HG02763 (cell line): ENCODE results near the gene FRYL.
"Not testable (repeated sequence)": the region's sequence is repeated elsewhere in the genome, so short reads cannot be mapped to it uniquely, and the experiment has no call there.

Experiments
- ATAC-seq: cut with Tn5 transposase; IDR thresholded peaks from one replicate; pipeline ENCODE4 v1.9.1; 2021; ENCODE audit warnings: mild to moderate bottlenecking, moderate library complexity; ENCODE audit not compliant: unreplicated experiment

The FRYL gene

DNA sequence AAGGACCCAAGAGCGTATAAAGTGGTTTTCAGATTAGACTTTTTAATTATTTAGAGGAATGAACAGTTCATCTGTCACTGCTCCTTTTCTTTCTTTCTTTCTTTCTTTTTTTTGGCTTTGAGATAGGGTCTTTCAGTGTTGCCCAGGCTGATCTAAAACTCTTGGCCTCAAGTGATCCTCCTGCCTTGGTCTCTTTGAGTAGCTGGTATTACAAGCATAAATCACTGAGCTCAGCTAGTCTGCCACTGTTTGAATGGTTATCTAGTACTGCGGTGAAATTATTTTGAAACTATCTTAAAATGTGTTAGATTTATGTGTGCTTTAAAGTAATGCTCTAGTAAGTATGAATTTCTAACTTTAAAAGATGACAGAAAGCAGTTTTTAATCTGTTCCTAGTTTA, 6.5 kb upstream of the FRYL start:
- no peak for ATAC-seq

DNA sequence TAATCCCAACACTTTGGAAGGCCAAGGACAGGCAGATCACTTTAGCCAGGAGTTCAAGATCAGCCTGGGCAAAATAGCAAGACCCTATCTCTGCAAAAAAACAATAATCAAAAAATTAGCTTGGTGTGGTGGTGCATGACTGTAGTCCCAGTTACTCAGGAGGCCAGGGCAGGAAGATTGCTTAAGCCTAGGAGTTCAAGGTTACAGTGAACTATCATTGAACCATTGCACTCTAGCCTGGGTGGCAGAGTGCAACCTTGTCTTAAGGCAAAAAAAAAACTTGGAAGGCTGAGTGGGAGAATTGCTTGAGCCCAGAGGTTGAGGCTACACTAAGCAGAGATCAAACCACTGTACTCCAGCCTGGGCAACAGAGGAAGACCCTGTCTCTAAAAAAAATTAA, 5.2 kb upstream of the FRYL start:
- ATAC-seq: no peak

DNA sequence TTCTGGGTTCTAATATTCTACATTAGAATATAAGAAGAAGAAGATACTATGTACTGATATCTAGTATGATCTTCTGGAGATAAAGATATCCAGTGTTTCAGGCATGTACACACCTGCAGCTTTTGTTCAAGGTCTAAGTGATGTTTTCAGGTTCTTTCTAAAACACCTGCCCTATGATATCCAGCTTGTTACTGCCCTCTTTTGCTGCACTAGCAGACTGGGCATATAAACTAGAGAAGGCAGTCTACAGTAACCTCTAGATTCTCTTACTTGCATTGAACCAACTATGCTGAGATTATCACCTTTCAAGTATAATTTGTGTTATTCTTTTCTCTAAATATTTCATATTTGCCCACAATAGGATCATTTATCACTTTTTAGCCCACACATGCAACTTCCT, 1.9 kb upstream of the FRYL start:
- ATAC-seq: no peak

DNA sequence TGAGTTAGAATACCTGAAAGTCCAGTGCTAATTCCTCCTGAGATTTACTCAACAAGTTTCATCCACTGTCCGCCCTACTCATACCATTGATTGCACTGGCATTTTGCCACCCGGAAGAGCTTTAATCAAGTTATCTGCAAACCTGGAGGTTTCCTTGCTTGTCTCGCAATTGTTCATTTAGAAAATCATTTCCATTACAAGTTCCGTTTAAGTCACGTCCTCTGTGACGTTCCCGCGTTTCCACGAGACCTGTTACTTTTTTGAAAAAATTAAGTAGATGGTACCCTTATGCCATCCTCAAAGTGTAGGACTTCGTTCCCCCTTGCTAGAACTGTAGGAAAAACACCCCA, 761 bp upstream of the FRYL start:
- no peak for ATAC-seq

DNA sequence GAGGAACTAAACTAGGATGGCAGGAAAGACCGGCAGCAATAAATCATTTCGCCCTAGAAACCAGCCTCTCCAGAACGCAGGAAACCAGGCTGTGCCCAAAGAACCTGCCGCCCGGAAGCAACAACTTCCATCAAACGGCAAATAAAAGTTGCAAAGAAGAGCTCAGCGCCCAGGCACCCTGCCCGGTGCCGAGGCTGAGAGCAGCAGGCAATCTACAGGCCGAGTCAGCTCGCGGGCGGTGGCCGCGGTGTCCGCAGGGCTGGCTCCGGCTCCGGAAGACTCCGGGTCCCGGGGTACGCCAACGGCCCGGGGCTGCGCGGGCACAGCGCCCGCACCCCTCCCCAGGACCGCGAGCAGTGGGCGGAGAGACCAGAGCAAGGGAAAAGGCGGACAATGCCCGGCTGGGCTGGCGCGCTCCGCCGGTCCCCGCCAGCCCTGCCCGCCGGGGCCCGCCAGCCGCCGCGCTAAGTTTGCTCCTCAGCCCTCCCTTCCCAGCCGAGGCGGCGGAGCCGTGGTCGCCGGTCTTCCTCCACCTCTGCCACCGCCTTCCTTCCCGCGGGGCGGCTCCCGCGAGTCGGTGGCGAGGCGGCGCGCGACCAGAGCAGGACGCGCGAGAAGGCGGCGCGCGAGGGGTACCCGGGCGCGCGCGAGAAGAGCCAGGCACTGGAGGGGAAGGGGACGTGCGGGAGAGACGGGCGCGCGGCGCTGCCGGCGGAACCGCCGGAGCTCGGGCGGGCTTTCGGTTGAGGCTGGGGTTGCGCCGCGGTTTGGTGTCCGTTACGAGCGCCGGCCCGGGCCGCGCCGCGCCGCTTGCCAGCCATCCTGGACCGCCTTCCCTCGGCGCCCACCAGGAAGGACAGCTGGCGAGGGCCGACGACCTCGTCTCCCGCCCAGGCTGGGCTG, 733 bp downstream of the FRYL start:
- ATAC-seq: peak; percentile 35

DNA sequence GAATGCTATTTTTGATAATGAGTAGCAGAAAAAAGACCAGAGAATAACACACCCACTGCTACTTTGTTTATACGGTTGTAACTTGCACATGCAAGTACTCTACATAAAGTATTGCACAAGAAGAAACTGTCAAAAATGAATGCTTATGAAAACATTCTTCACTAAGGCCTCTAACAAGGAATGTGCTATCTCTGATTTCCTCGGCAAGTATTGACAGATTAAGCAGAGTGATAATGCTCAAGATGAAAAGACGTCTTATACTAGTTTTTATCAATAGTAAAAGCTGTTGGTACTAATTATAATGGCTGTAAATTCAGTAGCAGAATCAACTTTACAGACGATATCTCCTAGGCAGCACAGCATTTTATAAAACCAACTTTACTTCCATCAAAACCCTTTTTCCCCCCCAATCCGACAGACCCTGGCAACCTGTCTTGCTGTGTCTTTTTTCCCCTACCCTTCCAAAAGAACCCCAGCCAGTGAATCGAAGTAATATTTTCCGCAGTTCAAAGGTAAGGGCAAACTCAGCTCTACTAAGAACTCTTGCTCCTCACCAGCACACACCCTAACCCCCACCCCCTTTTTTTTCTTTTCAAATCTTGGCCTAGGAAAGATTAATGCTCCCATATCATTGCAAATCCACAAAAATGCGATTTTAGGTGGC, 1.5 kb downstream of the FRYL start:
- no peak for ATAC-seq

DNA sequence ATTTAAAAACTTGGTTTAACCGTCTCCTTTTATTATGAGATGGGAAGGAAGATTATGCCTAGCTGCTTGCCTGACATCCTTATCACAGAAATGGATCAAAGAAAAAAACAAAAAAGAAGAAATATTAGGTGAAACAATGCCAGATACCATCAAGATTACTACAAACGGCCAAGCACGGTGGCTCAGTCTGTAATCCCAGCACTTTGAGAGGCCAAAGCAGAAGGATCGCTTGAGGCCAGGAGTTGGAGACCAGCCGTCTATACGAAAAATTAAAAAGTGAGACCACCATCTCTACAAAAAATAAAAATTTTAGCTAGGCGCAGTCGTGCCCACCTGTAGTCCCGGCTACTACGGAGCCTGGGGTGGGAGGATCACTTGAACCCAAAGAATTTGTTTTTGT, 2.3 kb downstream of the FRYL start:
- ATAC-seq: no peak

DNA sequence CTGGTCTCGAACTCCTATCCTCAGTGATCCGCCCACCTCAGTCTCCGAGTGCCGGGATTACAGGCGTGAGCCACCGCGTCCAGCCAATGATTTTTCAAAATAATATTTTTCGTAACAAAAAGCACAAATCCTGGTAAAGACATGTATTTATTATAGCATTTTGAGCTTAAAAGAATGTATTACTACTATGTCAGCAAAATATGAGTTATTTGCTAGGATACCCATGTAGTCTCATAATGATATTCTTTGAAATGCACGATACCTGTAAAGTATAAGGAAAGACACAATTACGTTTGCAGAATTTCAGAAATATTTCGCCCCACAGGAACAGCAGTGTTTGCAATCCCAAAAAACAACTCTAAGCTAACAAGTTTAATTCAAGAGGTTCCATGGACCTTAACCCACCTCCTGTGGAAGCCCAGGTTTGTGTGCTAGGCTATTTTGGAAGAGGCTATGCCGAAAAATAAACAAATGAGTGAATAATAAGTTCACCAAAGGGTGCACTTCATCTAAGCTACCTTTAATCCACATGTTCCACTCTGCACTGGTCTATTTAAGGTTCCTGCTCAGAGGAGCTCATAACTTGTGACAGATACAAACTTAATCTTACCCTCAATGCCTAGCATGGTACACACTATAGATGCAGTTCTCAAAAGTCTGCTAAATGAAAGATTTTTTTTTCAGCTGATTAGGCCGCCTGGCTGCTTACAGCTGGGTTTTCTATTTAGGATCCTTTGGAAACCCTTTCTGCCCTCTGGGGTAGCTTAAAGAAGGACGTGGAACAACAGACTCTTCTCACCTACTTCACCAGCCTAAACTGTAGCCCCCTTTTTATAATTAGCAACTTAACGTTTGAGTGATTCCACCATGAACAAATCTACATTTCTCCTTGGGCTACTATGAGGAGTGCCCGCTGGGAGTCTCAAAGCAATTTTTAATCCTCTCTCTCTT, 5.0 kb downstream of the FRYL start:
- no peak for ATAC-seq

DNA sequence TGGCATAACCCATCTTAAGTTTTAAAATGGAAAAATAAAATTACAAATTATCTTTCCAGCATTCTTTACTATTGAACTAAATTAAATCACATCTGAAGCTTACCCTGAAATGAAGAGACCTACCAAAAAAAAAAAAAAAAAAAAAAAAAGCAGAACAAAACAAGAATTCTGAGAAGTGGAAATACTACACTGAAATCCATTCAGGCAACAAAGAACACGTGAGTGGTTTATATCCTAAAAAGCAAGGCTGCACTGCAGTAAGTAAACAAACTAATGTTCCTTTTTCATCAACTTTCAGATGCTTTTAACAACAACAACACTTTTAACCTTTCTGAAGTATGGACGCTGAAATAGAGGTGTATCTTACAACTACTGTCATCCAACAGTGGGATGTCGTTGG, 7.5 kb downstream of the FRYL start:
- ATAC-seq: no peak

DNA sequence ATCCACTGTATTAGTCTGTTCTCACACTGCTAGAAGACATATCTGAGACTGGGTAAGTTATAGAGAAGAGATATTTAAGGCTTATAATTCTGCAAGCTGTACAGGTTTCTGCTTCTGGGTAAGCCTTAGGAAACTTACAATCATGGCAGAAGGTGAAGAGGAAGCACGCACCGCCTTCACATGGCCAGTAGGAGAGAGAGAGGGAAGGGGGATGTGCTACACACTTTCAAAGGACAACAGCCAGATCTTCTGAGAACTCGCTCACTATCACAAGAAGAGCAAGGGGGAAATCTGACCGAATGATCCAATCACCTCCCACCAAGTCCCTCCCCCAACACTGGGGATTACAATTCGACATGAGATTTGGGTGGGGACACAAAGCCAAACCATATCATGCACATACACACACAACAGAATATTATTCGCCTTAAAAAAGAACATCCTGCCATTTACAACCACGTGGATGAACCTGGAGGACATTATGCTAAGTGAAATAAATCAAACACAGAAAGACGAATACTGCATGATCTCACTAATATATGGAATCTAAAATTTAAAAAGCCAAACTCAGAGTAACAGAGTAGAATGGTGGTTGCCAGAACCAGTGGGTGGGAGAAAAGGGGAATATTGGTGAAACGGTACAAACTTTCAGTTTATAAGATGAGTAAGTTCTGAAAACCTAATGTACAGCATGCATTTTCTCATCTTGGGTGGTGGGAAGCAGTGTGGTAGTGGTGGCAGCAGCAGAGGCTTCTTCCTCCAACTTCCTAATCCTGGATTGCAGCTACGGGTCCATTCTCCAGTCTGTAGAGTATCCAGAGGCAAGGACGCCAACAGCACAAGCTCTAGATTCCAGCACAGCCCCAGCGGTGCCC, 12.8 kb downstream of the FRYL start:
- ATAC-seq: no peak

DNA sequence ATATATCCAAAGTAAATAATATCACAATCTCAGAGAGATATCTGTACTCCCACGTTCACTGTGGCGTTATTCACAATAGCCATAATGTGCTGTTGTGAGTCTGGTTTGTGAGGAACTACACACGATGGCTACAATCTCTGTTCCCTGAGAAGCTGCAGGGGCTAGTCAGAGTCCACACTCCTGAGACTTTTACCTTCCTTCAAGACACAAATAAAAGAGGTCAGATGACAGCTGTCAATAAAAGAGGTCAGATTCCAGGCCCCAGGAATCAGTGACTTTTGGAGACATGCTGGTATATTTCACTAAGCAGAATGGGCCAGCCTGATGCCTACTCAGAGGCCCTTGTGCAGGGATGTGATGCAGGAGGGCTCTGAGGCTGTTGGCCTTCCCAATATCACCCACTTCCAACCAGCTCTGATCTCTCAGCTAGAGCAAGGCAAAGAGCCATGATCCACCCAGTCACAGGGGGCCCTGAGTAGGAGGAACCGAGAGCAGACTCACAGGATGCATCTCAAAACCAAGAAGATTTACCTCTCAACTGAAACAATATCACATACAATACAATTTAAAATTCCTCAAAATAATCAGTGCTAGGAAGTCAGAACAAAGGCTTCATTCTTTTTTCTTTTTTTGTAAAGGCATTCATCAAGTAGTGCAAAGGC, 13.8 kb downstream of the FRYL start:
- ATAC-seq: no peak

DNA sequence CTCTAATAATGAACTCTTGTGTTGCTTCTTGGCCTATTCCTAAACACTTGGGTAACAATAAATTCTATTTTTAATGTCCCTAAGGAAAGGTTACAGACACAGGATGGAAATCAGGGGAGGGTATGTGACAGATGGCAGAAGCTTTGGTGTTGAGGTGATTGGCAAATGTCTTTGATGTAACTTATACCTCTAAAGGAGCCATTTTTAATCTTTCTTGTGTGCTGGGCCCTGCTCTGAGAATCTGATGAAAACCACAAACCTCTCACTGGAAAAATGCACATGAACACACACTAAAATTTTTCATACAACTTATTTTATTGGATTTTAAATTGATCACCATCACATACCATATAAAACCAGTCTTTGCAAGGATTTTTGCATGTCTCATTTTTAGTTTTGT, 17.7 kb downstream of the FRYL start:
- ATAC-seq: no peak

DNA sequence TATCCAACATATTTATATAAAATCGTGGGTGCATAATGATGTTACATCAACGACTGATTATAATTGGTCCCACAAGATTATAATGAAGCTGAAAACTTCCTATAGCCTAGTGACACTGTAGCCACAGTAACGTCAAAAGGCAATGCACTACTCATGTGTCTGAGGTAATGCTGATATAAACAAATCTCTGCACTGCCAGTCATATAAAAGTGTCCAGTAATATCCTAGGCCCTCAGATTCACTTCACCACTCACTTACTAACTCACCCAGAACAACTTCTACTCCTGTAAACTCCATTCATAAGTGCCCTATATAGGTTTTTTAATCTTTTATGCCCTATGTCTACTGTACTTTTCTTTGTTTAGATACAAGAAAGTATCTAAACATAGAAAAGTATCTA, 18.8 kb downstream of the FRYL start:
- ATAC-seq: no peak

DNA sequence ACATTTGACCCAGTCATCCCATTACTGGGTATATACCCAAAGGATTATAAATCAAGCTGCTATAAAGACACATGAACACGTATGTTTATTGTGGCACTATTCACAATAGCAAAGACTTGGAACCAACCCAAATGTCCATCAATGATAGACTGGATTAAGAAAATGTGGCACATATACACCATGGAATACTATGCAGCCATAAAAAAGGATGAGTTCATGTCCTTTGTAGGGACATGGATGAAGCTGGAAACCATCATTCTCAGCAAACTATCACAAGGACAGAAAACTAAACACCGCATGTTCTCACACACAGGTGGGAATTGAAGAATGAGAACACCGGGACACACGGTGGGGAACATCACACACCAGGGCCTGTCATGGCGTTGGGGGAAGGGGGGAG, 21.4 kb downstream of the FRYL start:
- ATAC-seq: not testable (repeated sequence)

DNA sequence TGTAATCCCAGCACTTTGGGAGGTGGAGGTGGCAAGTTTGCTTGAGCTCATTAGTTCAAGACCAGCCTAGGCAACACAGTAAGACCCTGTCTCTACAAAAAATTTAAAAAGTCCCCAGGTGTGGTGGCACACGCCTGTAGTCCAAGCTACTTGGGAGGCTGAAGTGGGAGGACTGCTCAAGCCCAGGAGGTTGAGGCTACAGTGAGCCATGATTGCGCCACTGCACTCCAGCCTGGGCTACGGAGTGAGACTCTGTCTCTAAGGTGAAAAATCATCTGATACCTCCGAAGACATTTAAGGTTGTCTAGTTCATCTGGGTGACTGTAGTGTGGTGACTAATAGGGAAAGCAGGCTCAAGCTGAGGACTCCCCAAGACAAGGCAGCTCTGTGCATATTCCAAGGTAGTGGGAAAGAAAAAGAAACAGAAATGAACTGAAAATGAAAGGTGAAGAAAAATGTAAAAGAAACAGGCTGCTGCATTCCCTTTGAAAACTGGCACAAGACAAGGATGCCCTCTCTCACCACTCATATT, 23.3 kb downstream of the FRYL start:
- ATAC-seq: no peak

DNA sequence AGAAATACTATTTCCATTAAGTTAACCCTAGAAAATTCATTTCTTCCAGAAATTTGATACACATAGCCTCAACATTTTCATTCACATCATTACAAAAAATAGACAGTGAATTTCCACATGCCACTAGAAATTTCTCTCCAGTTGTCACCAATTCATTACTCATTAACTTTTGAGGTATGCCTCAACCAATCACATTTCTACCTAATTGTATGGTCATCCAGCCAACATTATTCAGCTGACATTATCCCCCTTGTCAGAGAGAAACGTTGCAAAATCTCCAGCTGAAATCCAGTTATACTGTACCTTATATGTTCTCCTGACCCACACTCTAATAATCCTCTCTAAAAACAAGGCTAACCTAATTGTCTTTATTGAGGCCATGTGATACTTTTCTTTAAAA, 24.8 kb downstream of the FRYL start:
- no peak for ATAC-seq

DNA sequence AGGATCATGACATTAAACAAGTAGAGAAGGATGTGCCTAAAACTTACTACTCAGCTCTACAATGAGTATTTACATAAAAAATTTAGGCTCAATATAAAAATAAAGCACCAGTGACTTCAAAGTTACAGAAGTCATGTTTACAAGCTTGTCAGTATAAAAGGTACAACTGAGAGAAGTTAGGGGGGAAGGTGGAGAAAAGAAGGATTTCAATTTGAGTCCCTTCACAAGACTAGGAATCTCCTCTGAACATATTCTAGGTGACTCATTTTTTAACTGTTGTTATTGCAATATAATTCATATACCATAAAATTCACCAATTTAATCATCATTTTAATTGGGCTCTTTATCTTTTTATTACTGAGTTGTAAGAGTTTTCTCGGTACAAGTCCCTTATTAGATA, 26.9 kb downstream of the FRYL start:
- no peak for ATAC-seq

DNA sequence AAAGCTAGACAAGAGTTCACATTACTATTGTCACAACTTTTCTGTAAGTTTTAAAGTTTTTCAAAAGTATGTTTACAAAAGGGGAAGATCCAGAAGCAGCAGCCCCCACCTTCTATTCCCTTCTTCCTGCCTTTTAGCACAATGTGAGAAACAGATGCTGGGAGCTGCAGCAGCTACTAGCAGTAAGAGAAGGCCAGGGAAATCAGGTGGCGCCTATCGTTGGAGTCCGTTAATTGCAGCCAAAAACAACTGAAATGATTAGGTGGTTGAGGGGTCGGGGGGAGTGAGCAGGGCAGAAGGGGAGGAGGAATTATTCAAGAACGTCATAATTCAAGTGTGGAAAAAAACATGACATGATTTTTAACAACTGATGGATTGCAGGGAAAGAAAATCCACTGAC, 27.4 kb downstream of the FRYL start:
- no peak for ATAC-seq

DNA sequence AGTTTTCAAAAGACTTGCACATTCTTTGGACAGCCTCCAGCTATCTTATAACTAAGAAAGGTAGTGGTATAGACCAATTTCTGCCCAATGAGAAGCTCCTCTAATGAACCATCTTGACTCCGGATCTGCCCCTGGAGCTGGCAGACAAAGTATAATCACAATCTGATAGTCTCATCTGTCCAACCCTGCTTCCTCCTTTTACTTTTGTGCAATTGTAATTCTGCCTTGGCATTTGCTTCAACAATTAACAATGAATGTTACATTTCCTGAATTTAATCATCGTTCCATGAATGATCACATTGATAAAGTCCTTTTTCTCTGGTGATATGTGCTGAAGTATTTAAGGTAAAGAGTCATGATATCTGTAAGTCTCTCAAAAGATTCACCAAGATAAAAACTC, 27.8 kb downstream of the FRYL start:
- ATAC-seq: no peak
